Measurements from ENCODE around the gene KSR1. TPM values are rescaled to one million over a fixed set of nuclear protein-coding genes. Genes with fewer than 3 reads are reported as not detected.
"Not testable (repeated sequence)": the region's sequence is repeated elsewhere in the genome, so short reads cannot be mapped to it uniquely, and the experiment has no call there.

Gene KSR1
- total RNA-seq, 1 experiment from 2014 or later = 4.5 TPM

DNA sequence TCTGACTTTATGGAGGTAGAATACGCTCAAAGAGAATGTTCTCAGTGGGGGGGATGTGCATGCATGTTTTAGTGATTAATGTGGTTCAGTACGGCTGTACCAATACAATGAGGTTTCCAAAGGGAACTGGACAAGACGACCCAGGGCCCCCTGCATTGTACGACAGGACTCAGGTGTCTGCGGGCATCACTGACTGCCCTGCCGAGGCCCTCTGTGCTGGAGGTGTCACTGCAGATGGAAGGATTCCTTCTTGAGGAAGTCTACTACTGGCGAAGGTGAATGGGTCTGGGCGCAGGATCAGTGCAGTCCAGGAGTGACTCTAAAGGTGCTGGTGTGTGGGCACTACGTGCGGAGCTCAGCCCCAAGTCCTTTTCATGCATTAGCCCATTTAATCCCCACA, 171.3 kb downstream of the KSR1 start:
- Mint-ChIP-seq H3K27me3 (ENCODE audit: unreplicated experiment) (no peaks in the 10 kb centered on the region), H3K4me3 (ENCODE audit: low read depth, unreplicated experiment) (no peak overlapping the region), H3K36me3 (ENCODE audit: insufficient read depth, unreplicated experiment) (no peaks in the 10 kb centered on the region), H3K9me3 (ENCODE audit: low read depth, unreplicated experiment) (no peaks in the 10 kb centered on the region), H3K4me1 (ENCODE audit: low read depth, unreplicated experiment) (peaks cover 12% of the 10 kb centered on the region), H3K27ac (ENCODE audit: unreplicated experiment) (no peak overlapping the region)
- no TSS peak for BruUV-seq (replicated peaks)
- CTCF ChIA-PET = no interaction called here
- intact Hi-C loops (cut with micrococcal nuclease; ENCODE audit: unreplicated experiment) = no loop called here
- DNase-seq = no peak
- TF ChIP-seq, protein P1, sequence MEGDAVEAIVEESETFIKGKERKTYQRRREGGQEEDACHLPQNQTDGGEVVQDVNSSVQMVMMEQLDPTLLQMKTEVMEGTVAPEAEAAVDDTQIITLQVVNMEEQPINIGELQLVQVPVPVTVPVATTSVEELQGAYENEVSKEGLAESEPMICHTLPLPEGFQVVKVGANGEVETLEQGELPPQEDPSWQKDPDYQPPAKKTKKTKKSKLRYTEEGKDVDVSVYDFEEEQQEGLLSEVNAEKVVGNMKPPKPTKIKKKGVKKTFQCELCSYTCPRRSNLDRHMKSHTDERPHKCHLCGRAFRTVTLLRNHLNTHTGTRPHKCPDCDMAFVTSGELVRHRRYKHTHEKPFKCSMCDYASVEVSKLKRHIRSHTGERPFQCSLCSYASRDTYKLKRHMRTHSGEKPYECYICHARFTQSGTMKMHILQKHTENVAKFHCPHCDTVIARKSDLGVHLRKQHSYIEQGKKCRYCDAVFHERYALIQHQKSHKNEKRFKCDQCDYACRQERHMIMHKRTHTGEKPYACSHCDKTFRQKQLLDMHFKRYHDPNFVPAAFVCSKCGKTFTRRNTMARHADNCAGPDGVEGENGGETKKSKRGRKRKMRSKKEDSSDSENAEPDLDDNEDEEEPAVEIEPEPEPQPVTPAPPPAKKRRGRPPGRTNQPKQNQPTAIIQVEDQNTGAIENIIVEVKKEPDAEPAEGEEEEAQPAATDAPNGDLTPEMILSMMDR (IDR thresholded peaks at IDR 0.05; ENCODE audit: unreplicated experiment) = no peak

DNA sequence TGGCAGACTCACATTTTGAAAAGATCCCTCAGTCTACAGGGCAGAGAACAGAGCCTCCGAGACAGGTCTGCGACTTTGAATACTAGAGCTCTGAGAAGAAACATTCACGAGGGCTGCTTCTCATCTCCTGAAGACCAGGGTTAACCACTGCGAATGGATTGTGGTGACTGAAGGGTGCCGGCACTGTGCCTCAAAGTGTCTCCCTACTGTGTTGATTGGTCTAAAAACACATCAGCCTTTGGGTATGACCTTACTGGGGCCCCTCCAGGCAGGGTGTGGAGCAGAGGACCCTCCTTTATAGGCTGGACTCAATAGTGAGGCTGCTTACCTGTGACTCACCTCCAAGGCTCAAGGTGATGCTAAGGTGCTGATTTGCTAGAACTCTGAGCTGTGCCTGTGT, 172.1 kb downstream of the KSR1 start:
- no peak for DNase-seq
- Mint-ChIP-seq H3K4me3 (ENCODE audit: low read depth, unreplicated experiment) (no peak overlapping the region), H3K36me3 (ENCODE audit: insufficient read depth, unreplicated experiment) (no peaks in the 10 kb centered on the region), H3K27ac (ENCODE audit: unreplicated experiment) (no peak overlapping the region), H3K9me3 (ENCODE audit: low read depth, unreplicated experiment) (no peaks in the 10 kb centered on the region), H3K27me3 (ENCODE audit: unreplicated experiment) (no peaks in the 10 kb centered on the region), H3K4me1 (ENCODE audit: low read depth, unreplicated experiment) (peaks cover 12% of the 10 kb centered on the region)
- CTCF ChIA-PET = no interaction called here
- BruUV-seq (replicated peaks) = no TSS peak
- intact Hi-C loops (cut with micrococcal nuclease; ENCODE audit: unreplicated experiment) = no loop called here
- TF ChIP-seq, protein P1 (IDR thresholded peaks at IDR 0.05; ENCODE audit: unreplicated experiment) = no peak

DNA sequence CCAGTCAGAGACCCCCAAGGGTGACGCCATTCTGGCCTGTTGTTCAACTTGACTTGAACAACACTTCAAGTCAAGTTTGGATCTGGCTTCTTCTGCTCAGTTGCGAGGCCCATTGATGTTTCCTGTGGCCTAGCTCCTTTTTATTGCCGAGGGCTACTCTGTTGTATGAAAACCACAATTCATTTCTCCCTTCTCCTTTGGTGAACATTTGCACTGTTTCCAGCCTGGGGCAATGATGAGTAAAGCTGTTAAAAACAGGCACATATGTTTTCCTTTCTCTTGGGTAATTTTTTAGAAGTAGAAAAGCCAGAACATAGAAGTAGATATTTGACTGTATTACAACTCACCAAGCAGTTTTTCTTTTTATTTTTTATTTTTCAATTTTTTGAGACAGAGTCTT, 173.0 kb downstream of the KSR1 start:
- H3K9me3 Mint-ChIP-seq (ENCODE audit: low read depth, unreplicated experiment); H3K4me3 Mint-ChIP-seq (ENCODE audit: low read depth, unreplicated experiment); H3K36me3 Mint-ChIP-seq (ENCODE audit: insufficient read depth, unreplicated experiment); intact Hi-C loops (cut with micrococcal nuclease; ENCODE audit: unreplicated experiment); DNase-seq; H3K27me3 Mint-ChIP-seq (ENCODE audit: unreplicated experiment); BruUV-seq (replicated peaks); H3K27ac Mint-ChIP-seq (ENCODE audit: unreplicated experiment): not testable (repeated sequence)
- peaks cover 12% of the 10 kb centered on the region for H3K4me1 Mint-ChIP-seq (ENCODE audit: low read depth, unreplicated experiment)
- CTCF ChIA-PET = interaction anchor here (0.8 kb wide), 1 partner anchor 20 kb away, joined by 3 read pairs; no protein-coding TSS in a partner anchor

DNA sequence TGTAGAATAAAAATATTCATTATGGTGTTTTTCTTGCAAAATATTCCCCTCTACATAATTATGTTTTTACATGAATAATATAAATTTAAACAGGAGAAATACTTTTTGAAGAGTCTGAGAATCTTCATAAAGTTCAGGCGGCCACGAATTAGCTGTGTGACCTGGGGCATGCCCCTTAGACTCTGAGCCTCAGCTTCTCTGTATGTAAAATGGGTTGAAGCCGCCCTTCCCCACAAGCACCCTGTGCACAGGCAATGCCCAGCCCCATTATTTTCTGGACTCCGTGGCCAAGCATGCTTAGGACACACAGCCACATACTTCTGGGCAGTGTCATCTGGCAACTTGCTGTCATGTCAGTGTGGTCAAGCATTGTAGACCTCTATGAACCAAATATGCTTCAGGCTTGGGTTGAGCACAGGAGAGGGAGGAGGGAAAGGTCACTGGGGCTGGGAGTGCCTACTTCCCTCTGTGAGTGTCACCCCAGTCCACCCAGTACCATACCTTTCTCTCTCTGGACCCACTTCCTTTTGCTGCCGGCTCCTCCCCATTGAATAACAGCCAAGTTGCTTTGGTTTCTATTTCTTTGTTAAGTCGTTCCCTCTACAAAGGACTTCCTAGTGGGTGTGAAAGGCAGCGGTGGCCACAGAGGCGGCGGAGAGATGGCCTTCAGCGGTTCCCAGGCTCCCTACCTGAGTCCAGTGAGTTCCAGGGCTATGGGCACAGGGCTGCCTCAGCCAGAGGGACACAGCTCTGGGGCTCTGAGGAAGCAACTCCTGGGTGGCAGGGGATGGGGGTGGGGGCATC, 174.6 kb downstream of the KSR1 start, which contains the start of gene LGALS9:
Gene LGALS9 (plus strand): TSS at position 582 of the 804 bp plus-strand sequence. CDS start 78 bp downstream, at position 660.
- CTCF ChIA-PET = interaction anchor here (0.6 kb wide), 1 partner anchor 668 kb away, joined by 3 read pairs; no protein-coding TSS in a partner anchor
- Mint-ChIP-seq H3K27me3 (ENCODE audit: unreplicated experiment) (no peaks in the 10 kb centered on the region), H3K9me3 (ENCODE audit: low read depth, unreplicated experiment) (no peaks in the 10 kb centered on the region), H3K36me3 (ENCODE audit: insufficient read depth, unreplicated experiment) (no peaks in the 10 kb centered on the region), H3K4me3 (ENCODE audit: low read depth, unreplicated experiment) (peak within 1 kb of the TSS; percentile 70), H3K27ac (ENCODE audit: unreplicated experiment) (peak within 1 kb of the TSS; percentile 78), H3K4me1 (ENCODE audit: low read depth, unreplicated experiment) (peaks cover 12% of the 10 kb centered on the region)
- peak; percentile 49 for DNase-seq
- intact Hi-C loops (cut with micrococcal nuclease; ENCODE audit: unreplicated experiment) = no loop called here
- no TSS peak for BruUV-seq (replicated peaks)
- TF ChIP-seq, protein P1 (IDR thresholded peaks at IDR 0.05; ENCODE audit: unreplicated experiment) = no peak

DNA sequence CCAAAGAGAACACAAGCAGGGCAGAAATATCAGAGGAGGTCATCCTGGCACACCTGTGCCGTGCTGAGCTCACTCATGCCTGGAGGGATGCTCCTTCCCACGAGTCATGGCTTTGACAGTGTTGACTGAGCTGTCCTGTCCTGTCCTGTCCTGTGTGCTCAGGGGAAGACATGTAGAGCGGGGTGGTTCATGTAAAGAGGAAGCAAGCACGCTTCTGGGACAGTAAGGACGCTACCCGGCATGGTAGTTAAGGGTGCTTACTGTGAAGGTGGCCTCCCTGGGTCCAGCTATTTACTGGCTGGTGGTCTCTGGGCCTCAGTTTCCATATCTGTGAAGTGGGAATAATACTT, 175.1 kb downstream of the KSR1 start:
- no peaks in the 10 kb centered on the region for H3K36me3 Mint-ChIP-seq (ENCODE audit: insufficient read depth, unreplicated experiment)
- H3K4me3 Mint-ChIP-seq (ENCODE audit: low read depth, unreplicated experiment) = peak overlapping the region; percentile 70
- H3K4me1 Mint-ChIP-seq (ENCODE audit: low read depth, unreplicated experiment) = peaks cover 12% of the 10 kb centered on the region
- no peaks in the 10 kb centered on the region for H3K9me3 Mint-ChIP-seq (ENCODE audit: low read depth, unreplicated experiment)
- TSS peak; percentile 14 for BruUV-seq (replicated peaks)
- no peak for DNase-seq
- H3K27me3 Mint-ChIP-seq (ENCODE audit: unreplicated experiment) = no peaks in the 10 kb centered on the region
- CTCF ChIA-PET = interaction anchor here (0.6 kb wide), 1 partner anchor 667 kb away, joined by 3 read pairs; no protein-coding TSS in a partner anchor
- intact Hi-C loops (cut with micrococcal nuclease; ENCODE audit: unreplicated experiment) = no loop called here
- H3K27ac Mint-ChIP-seq (ENCODE audit: unreplicated experiment) = peak overlapping the region; percentile 78
- TF ChIP-seq, protein P1 (IDR thresholded peaks at IDR 0.05; ENCODE audit: unreplicated experiment) = no peak
